ENCODE results near the gene SH3TC1. TPM values are rescaled to one million over a fixed set of nuclear protein-coding genes. Genes with fewer than 3 reads are reported as not detected.

SH3TC1 gene
- total and polyA plus RNA-seq, 2 of the 13 experiments (the other 11 are each of a cell fraction or from before 2014, with no cell fraction given) = 14.9 to 21.8 TPM

DNA sequence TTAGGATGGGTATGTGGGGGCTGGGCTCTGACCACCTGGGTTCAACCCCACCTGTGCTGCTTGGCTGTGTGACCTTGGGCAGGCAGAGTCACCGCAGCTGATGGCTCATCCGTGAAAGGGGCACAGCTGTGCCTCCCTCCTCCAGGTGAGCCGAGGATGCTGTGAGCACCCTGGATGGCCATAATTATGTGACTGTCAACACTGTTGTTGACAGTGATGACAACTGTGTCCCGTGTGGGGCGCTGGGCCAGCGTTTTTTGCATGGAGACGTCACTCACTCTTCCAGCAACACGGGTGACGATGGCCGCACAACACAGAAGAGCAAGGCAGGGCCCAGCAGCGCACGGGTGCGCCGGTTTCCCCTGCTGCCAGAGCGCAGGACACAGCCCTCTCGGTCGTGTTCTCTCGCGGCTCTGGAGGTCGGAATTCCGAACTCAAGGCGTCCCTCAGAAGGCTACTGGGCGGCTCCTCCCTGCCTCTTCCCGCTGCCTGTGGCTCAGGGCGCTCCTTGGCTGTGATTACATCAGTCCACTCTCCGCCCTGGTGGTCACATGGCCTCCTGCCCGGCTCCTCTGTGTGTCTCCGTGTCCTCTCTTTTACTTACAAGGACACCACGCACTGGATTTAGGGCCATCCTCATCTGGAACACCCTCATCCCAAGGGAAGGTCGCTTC is 1.3 kb downstream of the SH3TC1 start (continued):
- TF ChIP-seq ZSCAN29 (CRISPR knock-in tag; conservative IDR thresholded peaks at IDR 0.05) (no peak), NFE2 (CRISPR knock-in tag; IDR thresholded peaks at IDR 0.05) (no peak), ZNF143 (CRISPR knock-in tag; IDR thresholded peaks at IDR 0.05) (no peak), MED1 (CRISPR knock-in tag; IDR thresholded peaks at IDR 0.05) (no peak), SAP130 (CRISPR knock-in tag; IDR thresholded peaks at IDR 0.05; ENCODE audit: low read depth) (no peak; the same call in 1 of the 2 replicates), POLR2AphosphoS2 (IDR thresholded peaks at IDR 0.05; ENCODE audit: low read depth, low read length) (no peak), ZNF12 (CRISPR knock-in tag; IDR thresholded peaks at IDR 0.05) (no peak), ZNF567 (CRISPR knock-in tag; IDR thresholded peaks at IDR 0.05; ENCODE audit: borderline replicate concordance) (no peak), ZNF224 (CRISPR knock-in tag; IDR thresholded peaks at IDR 0.05) (no peak), ZMYM3 (CRISPR knock-in tag; IDR thresholded peaks at IDR 0.05) (0 out of 2 replicates have a peak, but pooled peaks have one; percentile 13), POLR2AphosphoS5 (IDR thresholded peaks at IDR 0.05; ENCODE audit: low read depth, low read length) (peak; percentile 35; the same call in 1 of the 2 replicates)
- TF ChIP-seq, protein P1, sequence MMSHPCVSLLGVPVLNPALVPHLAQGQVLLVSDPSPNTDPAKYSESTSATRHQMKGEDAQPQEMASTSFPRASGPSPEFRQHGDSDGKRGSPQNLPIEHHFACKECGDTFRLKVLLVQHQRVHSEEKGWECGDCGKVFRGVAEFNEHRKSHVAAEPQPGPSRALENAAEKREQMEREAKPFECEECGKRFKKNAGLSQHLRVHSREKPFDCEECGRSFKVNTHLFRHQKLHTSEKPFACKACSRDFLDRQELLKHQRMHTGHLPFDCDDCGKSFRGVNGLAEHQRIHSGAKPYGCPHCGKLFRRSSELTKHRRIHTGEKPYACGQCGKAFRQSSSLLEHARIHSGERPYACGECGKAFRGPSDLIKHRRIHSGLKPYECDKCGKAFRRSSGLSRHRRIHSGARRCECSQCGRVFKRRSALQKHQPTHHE (CRISPR knock-in tag; IDR thresholded peaks at IDR 0.05; ENCODE audit: borderline replicate concordance) = 0 out of 2 replicates have a peak, but pooled peaks have one; percentile 31
- TF ChIP-seq, protein P2, sequence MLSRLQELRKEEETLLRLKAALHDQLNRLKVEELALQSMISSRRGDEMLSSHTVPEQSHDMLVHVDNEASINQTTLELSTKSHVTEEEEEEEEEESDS (CRISPR knock-in tag; IDR thresholded peaks at IDR 0.05; ENCODE audit: borderline replicate concordance) = no peak
- TF ChIP-seq, protein P3, sequence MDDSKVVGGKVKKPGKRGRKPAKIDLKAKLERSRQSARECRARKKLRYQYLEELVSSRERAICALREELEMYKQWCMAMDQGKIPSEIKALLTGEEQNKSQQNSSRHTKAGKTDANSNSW (CRISPR knock-in tag; IDR thresholded peaks at IDR 0.05; ENCODE audit: borderline replicate concordance) = no peak
- TF ChIP-seq, protein P4, sequence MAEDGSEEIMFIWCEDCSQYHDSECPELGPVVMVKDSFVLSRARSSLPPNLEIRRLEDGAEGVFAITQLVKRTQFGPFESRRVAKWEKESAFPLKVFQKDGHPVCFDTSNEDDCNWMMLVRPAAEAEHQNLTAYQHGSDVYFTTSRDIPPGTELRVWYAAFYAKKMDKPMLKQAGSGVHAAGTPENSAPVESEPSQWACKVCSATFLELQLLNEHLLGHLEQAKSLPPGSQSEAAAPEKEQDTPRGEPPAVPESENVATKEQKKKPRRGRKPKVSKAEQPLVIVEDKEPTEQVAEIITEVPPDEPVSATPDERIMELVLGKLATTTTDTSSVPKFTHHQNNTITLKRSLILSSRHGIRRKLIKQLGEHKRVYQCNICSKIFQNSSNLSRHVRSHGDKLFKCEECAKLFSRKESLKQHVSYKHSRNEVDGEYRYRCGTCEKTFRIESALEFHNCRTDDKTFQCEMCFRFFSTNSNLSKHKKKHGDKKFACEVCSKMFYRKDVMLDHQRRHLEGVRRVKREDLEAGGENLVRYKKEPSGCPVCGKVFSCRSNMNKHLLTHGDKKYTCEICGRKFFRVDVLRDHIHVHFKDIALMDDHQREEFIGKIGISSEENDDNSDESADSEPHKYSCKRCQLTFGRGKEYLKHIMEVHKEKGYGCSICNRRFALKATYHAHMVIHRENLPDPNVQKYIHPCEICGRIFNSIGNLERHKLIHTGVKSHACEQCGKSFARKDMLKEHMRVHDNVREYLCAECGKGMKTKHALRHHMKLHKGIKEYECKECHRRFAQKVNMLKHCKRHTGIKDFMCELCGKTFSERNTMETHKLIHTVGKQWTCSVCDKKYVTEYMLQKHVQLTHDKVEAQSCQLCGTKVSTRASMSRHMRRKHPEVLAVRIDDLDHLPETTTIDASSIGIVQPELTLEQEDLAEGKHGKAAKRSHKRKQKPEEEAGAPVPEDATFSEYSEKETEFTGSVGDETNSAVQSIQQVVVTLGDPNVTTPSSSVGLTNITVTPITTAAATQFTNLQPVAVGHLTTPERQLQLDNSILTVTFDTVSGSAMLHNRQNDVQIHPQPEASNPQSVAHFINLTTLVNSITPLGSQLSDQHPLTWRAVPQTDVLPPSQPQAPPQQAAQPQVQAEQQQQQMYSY (CRISPR knock-in tag; IDR thresholded peaks at IDR 0.05) = 0 out of 2 replicates have a peak, but pooled peaks have one; percentile 8
- TF ChIP-seq, protein P5, sequence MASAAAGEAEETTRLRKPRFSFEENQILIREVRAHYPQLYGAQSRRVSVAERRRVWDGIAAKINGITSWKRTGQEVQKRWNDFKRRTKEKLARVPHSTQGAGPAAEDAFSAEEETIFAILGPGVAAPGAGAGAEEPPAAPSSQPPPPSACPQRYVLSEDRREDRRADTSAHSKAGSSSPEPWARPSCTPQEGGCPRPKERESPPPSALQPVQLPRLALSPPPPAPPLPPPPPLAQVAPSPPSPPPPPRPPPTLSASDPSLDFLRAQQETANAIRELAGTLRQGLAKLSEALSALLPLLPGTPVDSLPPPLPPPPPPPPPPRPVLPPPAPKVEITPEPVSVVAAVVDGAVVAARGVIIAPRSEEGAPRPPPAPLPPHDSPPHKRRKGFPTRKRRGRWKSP (CRISPR knock-in tag; IDR thresholded peaks at IDR 0.05) = no peak
- TF ChIP-seq, protein P6, sequence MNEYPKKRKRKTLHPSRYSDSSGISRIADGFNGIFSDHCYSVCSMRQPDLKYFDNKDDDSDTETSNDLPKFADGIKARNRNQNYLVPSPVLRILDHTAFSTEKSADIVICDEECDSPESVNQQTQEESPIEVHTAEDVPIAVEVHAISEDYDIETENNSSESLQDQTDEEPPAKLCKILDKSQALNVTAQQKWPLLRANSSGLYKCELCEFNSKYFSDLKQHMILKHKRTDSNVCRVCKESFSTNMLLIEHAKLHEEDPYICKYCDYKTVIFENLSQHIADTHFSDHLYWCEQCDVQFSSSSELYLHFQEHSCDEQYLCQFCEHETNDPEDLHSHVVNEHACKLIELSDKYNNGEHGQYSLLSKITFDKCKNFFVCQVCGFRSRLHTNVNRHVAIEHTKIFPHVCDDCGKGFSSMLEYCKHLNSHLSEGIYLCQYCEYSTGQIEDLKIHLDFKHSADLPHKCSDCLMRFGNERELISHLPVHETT (CRISPR knock-in tag; conservative IDR thresholded peaks at IDR 0.05) = no peak
- TF ChIP-seq, protein P7, sequence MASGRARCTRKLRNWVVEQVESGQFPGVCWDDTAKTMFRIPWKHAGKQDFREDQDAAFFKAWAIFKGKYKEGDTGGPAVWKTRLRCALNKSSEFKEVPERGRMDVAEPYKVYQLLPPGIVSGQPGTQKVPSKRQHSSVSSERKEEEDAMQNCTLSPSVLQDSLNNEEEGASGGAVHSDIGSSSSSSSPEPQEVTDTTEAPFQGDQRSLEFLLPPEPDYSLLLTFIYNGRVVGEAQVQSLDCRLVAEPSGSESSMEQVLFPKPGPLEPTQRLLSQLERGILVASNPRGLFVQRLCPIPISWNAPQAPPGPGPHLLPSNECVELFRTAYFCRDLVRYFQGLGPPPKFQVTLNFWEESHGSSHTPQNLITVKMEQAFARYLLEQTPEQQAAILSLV (CRISPR knock-in tag; IDR thresholded peaks at IDR 0.05; ENCODE audit: borderline replicate concordance) = peak; percentile 62; the same call in 1 of the 2 replicates
- TF ChIP-seq, protein P8, sequence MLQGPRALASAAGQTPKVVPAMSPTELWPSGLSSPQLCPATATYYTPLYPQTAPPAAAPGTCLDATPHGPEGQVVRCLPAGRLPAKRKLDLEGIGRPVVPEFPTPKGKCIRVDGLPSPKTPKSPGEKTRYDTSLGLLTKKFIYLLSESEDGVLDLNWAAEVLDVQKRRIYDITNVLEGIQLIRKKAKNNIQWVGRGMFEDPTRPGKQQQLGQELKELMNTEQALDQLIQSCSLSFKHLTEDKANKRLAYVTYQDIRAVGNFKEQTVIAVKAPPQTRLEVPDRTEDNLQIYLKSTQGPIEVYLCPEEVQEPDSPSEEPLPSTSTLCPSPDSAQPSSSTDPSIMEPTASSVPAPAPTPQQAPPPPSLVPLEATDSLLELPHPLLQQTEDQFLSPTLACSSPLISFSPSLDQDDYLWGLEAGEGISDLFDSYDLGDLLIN (CRISPR knock-in tag; IDR thresholded peaks at IDR 0.05; ENCODE audit: borderline replicate concordance) = no peak

Data from HepG2 (cell line).